IPS DF 4.7 (cell line): ENCODE data around the gene GALNT1.

Experiments
- DNase-seq: peaks from one replicate; pipeline ENCODE4 v3.0.0-alpha.2; 2013; ENCODE audit warnings: low spot score; ENCODE audit errors: extremely low read depth

Gene GALNT1

GRCh38 chr18:35616664-35617423 lies 35.3 kb downstream of the GALNT1 start:
- no peak for DNase-seq

DNA sequence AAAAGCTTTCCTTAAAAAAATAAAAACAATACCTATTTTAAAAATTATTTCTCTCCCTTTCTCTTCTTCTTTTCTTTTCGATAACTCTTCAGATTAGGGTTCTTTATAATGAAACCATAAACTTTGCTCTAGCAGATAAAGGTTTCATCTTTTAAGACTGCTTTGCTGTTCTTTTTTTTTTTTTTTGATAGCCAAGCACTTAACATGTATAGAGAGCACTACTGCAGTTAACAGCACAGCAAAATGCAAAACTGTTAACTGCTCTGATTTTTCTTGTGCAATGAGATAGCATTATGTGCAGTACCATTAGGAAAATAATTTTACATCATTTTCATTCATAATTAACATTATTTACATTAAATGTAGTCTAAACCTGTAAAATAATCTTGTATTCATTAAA lies 36.3 kb downstream of the GALNT1 start:
- DNase-seq = no peak

DNA sequence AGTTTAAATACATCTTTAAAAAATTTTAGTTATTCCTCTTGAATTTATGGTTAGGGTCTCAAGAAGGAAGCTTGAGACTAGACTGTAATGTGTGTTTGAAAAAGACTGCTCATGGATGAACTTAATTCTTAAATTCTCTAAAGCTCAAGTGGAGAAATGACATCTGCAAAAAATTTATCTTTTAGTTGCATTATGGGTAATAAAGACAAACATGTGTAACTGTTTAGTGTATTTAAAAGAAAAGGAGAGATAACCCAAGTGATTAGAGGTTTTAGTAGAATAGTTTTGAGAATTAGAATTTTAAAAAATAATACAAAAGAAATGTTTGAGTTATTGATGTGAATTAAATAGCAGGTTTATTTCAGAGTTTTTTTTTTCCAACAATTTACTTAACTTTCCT lies 36.7 kb downstream of the GALNT1 start:
- no peak for DNase-seq

GRCh38 chr18:35618696-35619095 lies 37.2 kb downstream of the GALNT1 start:
- DNase-seq = no peak

GRCh38 chr18:35619464-35619863 lies 37.9 kb downstream of the GALNT1 start:
- DNase-seq = no peak

DNA sequence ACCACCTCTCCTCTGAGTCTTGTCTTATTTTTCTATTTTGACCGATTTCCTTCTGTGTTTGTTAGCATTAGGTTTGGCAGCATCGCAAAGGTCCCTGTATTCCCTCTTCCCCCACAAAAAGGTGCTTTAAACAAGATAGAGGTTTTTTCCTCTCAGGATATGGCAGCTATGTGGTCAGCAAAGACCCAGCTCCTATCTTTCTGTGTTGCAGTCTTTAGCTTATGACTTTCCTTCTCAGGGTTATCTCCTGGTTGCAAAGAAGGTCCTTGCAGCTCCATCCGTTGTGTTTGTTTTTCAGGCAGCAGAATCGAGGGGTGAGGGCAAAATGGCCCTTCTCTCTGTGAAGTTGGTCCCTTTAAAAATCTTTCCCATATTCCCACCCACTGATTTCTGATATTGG lies 38.4 kb downstream of the GALNT1 start:
- DNase-seq = no peak

DNA sequence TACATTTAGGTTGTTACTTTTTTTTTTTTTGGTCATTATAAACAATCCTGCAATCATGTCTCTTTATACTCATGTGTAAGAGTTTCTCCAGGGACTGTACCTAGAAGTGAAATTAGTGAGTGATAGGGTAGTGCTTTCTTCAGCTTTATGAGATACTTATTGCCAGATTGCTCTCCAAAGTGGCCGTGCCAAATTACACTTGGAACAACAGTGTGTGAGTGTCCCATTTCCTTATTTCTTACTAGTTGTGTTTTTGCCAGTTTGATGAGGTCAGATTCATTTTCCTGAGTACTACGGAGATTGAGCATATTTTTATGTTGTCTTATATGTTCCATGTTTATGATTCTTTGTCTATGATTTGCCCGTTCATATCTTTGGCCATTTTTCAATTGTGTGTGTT lies 39.2 kb downstream of the GALNT1 start:
- DNase-seq = no peak

GRCh38 chr18:35623255-35623654 lies 41.7 kb downstream of the GALNT1 start:
- no peak for DNase-seq

DNA sequence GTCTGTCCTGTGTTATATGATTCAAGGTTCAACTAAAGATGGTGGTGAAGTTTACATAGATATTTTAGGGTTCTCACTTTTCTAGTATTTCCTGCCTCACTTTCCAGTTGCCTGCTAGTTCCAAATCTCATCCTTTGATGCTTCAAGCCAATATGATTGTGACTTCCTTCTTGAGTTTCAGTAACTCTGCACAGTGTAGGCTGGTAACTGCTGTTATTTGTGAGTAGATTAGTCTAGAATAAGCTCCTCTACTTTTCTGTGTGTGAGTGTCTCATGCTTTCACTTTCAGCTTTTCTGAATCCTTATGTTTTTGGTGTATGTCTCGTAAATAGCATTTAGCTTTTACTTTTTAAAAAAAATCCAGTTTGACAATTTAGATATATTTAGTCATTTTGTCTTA lies 42.6 kb downstream of the GALNT1 start:
- DNase-seq = no peak

DNA sequence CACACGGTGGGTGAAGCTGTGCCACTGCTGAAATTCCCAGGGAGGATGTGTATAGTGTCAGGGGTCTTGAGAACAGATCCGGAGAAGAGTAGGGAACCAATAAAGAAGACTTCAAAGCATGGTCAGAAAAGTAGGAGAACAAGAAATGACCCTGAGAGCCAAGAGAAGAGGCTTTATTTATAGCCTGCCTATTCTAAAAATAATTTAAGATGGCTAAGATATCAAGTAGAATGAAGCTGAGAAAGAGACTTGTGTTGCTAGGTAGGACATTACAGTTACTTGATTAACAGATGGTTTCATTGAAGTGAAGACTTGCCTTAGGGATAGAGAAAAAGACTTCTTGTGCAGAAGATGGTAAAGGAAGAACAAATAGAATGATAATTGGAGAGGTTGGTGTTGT lies 43.7 kb downstream of the GALNT1 start:
- DNase-seq = no peak

- no peak for DNase-seq
These were observed 52.2 kb downstream of the GALNT1 start for GRCh38 chr18:35633761-35634160.

GRCh38 chr18:35634323-35634722 lies 52.8 kb downstream of the GALNT1 start:
- no peak for DNase-seq

- no peak for DNase-seq
These were observed 53.6 kb downstream of the GALNT1 start for GRCh38 chr18:35635170-35635569.

GRCh38 chr18:35637227-35637626 lies 55.7 kb downstream of the GALNT1 start:
- DNase-seq = no peak

- no peak for DNase-seq
These were observed 57.8 kb downstream of the GALNT1 start for GRCh38 chr18:35639296-35639695.

- DNase-seq = no peak
These were observed 59.9 kb downstream of the GALNT1 start for GRCh38 chr18:35641467-35641866.

GRCh38 chr18:35641916-35642315 lies 60.4 kb downstream of the GALNT1 start:
- no peak for DNase-seq

DNA sequence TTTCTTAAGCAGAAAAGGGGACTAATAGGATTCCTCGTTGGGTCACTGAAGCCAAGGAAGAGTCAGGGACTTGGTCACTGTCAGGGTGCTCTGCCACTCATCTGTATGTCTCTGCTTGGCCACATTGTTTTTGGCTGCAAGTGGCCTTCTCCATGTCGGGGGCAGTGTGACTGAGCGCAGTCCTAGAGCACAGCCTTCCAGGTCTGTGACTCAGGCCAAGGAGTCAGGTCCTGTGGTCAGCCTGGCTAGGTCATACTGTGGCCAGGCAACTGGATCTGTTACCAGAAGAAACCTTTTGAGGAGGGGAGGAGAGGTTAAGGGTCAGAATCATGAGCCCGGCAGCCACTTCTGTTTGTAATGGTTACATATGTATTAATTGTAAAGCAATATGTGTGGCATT lies 61.3 kb downstream of the GALNT1 start:
- DNase-seq = no peak

DNA sequence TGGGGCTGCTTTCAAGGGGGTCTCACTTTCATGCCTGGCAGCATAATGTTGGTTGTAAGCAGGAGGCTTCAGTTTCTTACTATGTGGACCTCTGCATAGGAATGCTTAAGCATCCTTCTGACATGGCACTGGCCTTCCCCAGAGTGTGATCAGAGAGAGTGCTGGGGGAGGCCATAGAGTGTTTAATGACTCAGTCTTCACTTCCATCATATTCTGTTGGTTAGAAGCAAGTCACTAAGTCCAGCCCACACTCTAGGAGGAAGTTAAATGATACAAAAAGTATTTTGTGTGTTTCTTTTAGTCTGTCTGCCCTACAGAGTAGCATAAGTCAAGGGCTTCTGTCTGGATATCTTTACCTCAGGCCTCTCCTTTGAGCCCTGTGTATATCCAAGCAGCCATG lies 64.9 kb downstream of the GALNT1 start:
- DNase-seq = no peak

DNA sequence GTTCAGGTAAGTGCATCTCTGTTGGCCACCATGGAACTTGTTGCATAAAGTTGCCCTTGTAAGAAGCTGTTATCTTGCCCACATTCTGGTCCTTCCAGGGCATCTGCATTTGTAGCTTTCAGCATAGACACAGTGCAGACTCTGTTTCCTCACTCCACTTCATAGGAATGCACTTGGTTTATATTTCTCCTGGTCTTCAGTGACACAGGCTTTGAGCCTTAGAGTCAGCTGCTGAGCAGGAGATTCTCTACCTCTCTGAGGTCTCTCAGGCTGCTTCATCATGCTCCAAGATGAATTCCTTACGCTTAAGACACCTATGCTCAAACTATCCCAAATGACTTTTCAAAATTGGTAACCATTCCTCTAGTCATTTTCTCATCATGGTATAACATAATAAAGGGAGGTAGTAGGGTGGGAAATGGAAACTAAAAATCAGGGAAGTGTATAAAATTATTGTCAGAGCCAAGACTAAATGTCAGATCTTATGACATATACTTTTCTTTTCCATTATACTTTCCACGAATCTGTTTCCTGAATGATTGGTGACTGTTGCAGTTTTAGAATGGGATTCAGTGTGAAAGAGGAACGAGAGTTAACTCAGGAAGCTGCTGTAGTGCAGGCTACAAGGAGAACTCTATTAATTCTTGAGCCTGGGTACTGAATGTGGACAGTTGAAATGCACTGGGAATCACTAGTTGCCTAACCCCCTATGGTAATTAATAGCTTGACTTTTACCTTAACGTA lies 72.0 kb downstream of the GALNT1 start:
- DNase-seq = no peak

GRCh38 chr18:35658112-35658511 lies 76.6 kb downstream of the GALNT1 start:
- DNase-seq = no peak

DNA sequence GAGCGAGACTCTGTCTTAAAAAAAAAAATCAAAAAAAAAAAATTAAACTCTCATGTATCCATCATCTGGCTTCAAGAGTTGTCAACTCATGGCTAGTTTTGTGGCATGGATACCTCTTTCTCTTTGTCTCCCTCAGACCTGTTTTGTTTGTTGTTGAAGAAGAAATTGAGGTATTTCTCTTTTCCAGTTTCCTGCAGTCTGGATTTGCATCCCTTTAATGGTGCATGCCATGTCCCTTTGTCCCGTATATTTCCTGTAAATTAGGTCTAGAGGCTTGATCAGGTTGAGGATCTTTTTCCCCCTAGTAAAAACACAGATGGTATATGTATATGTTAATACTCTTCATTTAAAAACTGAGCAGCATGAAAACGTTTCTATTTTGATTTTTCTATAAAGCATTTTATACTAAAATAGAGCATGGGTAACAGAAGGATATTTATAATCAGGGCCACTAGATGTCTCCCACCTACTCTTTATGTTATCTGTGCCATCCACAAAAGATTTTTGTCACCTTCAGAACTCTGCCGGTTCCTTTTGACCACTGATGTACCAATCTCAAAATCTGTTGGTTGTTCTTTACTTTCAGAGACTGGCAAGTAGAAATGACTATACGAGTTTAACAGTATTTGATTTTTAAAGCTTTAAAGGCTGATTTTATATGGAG lies 80.1 kb downstream of the GALNT1 start:
- DNase-seq = no peak
